PC-3 (cell line): ENCODE measurements around the gene ETV3L. TPM values are rescaled to one million over a fixed set of nuclear protein-coding genes. Genes with fewer than 3 reads are reported as not detected.
A peak's percentile ranks its signal among the peaks of the same experiment; 100 is the strongest.

ENCODE experiments used
- ATAC-seq: fragments of 200-7000 bp; cut with Tn5 transposase; 2 replicates; pipeline ENCODE4 v1.9.1; 2020; ENCODE audit warnings: mild to moderate bottlenecking, moderate library complexity
- BruUV-seq: library from RNA; stranded (reverse); fragments of 400-500 nt; replicated peaks from 2 replicates; lab custom pipeline; 2021; lab: Mats Ljungman, UMichigan
- CTCF ChIA-PET: fragments of 300-600 bp; sonication (Branson Sonifier 250); formaldehyde crosslinking; loops from one replicate; lab custom pipeline; 2022; ENCODE audit warnings: antibody characterized with exemption; lab: Charles Lee
- POLR2A ChIA-PET: fragments of 300-600 bp; sonication (Branson Sonifier 250); formaldehyde crosslinking; loops from one replicate; lab custom pipeline; 2022; ENCODE audit warnings: antibody characterized with exemption; ENCODE audit not compliant: unreplicated experiment; lab: Charles Lee
- DNase-seq: peaks from one replicate; pipeline ENCODE4 v3.0.0-alpha.2; 2015
- H2AFZ ChIP-seq: fragments of 300-600 bp; sonication (generic); 2 replicates; pipeline ENCODE4 v1.6.0; 2016; ENCODE audit warnings: antibody characterized with exemption, low read length
- H3F3A ChIP-seq: fragments of 300-600 bp; sonication (generic); one replicate; pipeline ENCODE4 v1.6.0; 2017; ENCODE audit warnings: antibody characterized with exemption, low read length, control low read depth, mild to moderate bottlenecking; ENCODE audit not compliant: unreplicated experiment
- H3K27ac ChIP-seq: fragments of 300-600 bp; sonication (generic); 2 replicates; pipeline ENCODE4 v1.5.1; 2016; ENCODE audit warnings: mild to moderate bottlenecking, low read length
- H3K27me3 ChIP-seq: fragments of 300-600 bp; sonication (generic); 2 replicates; pipeline ENCODE4 v1.6.1; 2016; ENCODE audit warnings: low read length, mixed read lengths
- H3K36me3 ChIP-seq: fragments of 300-600 bp; sonication (generic); 2 replicates; pipeline ENCODE4 v1.6.1; 2016; ENCODE audit warnings: low read depth, mixed run types, low read length, mixed read lengths
- H3K4me1 ChIP-seq: fragments of 300-600 bp; sonication (generic); 2 replicates; pipeline ENCODE4 v1.5.1; 2016; ENCODE audit warnings: low read length; ENCODE audit not compliant: insufficient read depth
- H3K4me2 ChIP-seq: fragments of 300-600 bp; sonication (generic); 2 replicates; pipeline ENCODE4 v1.6.0; 2016; ENCODE audit warnings: low read length
- H3K4me3 ChIP-seq: fragments of 300-600 bp; sonication (generic); 2 replicates; pipeline ENCODE4 v1.5.1; 2016; ENCODE audit warnings: mild to moderate bottlenecking, low read length, mixed read lengths
- H3K79me2 ChIP-seq: fragments of 300-600 bp; sonication (generic); 2 replicates; pipeline ENCODE4 v1.6.1; 2017; ENCODE audit warnings: low read length, mixed read lengths
- H3K9ac ChIP-seq: fragments of 300-600 bp; sonication (generic); 2 replicates; pipeline ENCODE4 v1.6.0; 2016; ENCODE audit warnings: mild to moderate bottlenecking, low read length
- H3K9me2 ChIP-seq: fragments of 300-600 bp; sonication (generic); replicated peaks from 2 replicates; pipeline ENCODE4 v1.6.1; 2016; ENCODE audit warnings: mixed run types, low read length, mixed read lengths
- H3K9me3 ChIP-seq: fragments of 300-600 bp; sonication (generic); 2 replicates; pipeline ENCODE4 v1.6.1; 2016; ENCODE audit warnings: low read length, mixed read lengths
- H4K20me1 ChIP-seq: fragments of 300-600 bp; sonication (generic); 2 replicates; pipeline ENCODE4 v1.6.1; 2016; ENCODE audit warnings: low read length, mixed read lengths
- EZH2 ChIP-seq: fragments of 300-600 bp; sonication (generic); IDR thresholded peaks from one replicate; pipeline ENCODE4 v1.6.1; 2017; ENCODE audit warnings: antibody characterized with exemption, mild to moderate bottlenecking, low read length; ENCODE audit not compliant: unreplicated experiment
- EZH2phosphoT487 ChIP-seq: fragments of 300-600 bp; sonication (generic); IDR thresholded peaks from 2 replicates; pipeline ENCODE4 v1.6.1; 2018; ENCODE audit warnings: mild to moderate bottlenecking, antibody characterized with exemption, low read length, borderline replicate concordance
- intact Hi-C: fragments of 100-400 bp; cut with micrococcal nuclease; formaldehyde crosslinking; loops from 2 replicates; pipeline ENCODE4 v1.9.0; 2023
- total RNA-seq: library from RNA; depleted of rRNA; stranded (reverse); fragments of >200 nt; gene quantifications from 2 replicates; pipeline ENCODE4 v1.2.3, GENCODE V29; 2014
- TF ChIP-seq, protein P1 (sequence below): fragments of 300-600 bp; sonication (generic); conservative IDR thresholded peaks from 2 replicates; pipeline ENCODE4 v1.5.1; 2017; ENCODE audit warnings: antibody characterized with exemption, low read depth, mild to moderate bottlenecking, low read length

The ETV3L gene
- total RNA-seq, 1 experiment from 2014 or later, result not detected

DNA sequence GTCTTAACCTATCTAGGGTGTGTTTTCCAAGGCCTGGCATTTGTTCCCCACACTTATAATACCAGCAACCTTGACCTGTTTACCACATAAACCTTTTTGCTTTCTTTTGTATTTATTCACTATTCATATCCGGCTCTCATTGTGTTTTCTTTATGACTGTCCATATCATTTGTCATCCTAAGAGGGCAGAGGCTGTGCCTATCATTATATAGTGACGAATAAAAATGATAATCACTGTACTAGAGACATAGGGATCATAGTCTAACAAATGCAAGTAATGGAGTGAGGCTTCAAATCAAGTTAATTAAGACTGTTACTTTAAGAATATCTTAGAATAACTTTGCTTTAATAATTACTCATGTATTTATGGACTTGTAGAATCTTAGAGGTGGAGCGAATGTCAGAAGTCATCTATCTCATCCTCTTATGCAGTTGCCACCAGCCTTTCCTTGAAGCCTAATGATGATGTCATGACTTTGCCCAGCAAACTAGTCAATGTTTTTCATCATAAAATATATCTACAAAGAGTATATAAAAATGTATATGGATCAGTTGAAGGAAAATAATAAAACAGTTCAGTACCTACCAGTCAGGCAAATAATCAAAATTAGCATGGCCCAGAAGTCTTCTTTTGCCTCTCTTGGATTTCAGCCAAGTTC lies 43.3 kb upstream of the ETV3L start:
- POLR2A ChIA-PET, result no interaction called here

DNA sequence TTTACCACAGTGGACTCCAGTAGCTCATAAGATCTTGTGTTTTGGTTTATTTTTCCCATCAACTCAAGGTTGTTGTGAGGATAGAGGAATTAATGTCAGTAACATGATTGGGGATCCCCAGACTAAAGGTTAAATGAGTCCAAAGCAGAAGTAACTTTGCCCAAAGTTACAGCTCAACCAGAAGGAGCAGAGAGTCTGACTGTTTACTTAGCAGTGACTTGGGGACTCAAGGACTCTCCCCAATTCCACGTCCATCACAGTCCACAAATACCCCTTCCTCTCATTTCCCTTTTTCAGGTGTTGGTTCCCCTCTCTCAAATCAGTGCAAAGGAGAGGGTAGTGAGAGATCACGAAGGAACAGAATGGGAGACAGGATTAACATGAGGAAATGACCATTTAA lies 42.6 kb upstream of the ETV3L start:
- no peak for ATAC-seq
- POLR2A ChIA-PET, result no interaction called here
- Histone ChIP-seq H3K79me2 (peaks cover 8% of the 10 kb centered on the region), H3K4me1 (peaks cover 3% of the 10 kb centered on the region; the same call in 1 of the 2 replicates), H3K4me3 (no peak overlapping the region), H3K9me2 (no peaks in the 10 kb centered on the region; the same call in 1 of the 2 replicates), H3K4me2 (no peak overlapping the region), H4K20me1 (peaks cover 6% of the 10 kb centered on the region), H3K36me3 (no peaks in the 10 kb centered on the region), H3K9ac (no peak overlapping the region), H3K27me3 (no peaks in the 10 kb centered on the region), H3K27ac (no peak overlapping the region), H2AFZ (no peak overlapping the region), H3F3A (no peaks in the 10 kb centered on the region), H3K9me3 (no peaks in the 10 kb centered on the region)
- intact Hi-C loops, result no loop called here
- no TSS peak for BruUV-seq
- no peak for TF ChIP-seq EZH2phosphoT487
- TF ChIP-seq, protein P1, sequence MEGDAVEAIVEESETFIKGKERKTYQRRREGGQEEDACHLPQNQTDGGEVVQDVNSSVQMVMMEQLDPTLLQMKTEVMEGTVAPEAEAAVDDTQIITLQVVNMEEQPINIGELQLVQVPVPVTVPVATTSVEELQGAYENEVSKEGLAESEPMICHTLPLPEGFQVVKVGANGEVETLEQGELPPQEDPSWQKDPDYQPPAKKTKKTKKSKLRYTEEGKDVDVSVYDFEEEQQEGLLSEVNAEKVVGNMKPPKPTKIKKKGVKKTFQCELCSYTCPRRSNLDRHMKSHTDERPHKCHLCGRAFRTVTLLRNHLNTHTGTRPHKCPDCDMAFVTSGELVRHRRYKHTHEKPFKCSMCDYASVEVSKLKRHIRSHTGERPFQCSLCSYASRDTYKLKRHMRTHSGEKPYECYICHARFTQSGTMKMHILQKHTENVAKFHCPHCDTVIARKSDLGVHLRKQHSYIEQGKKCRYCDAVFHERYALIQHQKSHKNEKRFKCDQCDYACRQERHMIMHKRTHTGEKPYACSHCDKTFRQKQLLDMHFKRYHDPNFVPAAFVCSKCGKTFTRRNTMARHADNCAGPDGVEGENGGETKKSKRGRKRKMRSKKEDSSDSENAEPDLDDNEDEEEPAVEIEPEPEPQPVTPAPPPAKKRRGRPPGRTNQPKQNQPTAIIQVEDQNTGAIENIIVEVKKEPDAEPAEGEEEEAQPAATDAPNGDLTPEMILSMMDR, result no peak
- no peak for TF ChIP-seq EZH2
- CTCF ChIA-PET, result no interaction called here
- DNase-seq, result no peak

More for the DNA sequence above, 43.3 kb upstream of the ETV3L start:
- H3K36me3 ChIP-seq, result no peaks in the 10 kb centered on the region
- no peak overlapping the region for H3K27ac ChIP-seq
- no peak overlapping the region for H2AFZ ChIP-seq
- H3K9ac ChIP-seq, result no peak overlapping the region
- H3K27me3 ChIP-seq, result no peaks in the 10 kb centered on the region
- no peak overlapping the region for H3K4me2 ChIP-seq
- no peaks in the 10 kb centered on the region for H4K20me1 ChIP-seq
- peaks cover 1% of the 10 kb centered on the region for H3K79me2 ChIP-seq
- no peaks in the 10 kb centered on the region for H3K9me3 ChIP-seq
- H3F3A ChIP-seq, result no peaks in the 10 kb centered on the region
- DNase-seq, result peak; percentile 34
- TF ChIP-seq EZH2, result no peak
- intact Hi-C loops, result no loop called here
- H3K9me2 ChIP-seq, result no peaks in the 10 kb centered on the region; the same call in 1 of the 2 replicates
- peaks cover 10% of the 10 kb centered on the region for H3K4me1 ChIP-seq
- H3K4me3 ChIP-seq, result no peak overlapping the region
- CTCF ChIA-PET, result interaction anchor here (0.5 kb wide), 1 partner anchor 349 kb away, joined by 7 read pairs; no protein-coding TSS in a partner anchor
- no peak for ATAC-seq
- BruUV-seq, result no TSS peak

DNA sequence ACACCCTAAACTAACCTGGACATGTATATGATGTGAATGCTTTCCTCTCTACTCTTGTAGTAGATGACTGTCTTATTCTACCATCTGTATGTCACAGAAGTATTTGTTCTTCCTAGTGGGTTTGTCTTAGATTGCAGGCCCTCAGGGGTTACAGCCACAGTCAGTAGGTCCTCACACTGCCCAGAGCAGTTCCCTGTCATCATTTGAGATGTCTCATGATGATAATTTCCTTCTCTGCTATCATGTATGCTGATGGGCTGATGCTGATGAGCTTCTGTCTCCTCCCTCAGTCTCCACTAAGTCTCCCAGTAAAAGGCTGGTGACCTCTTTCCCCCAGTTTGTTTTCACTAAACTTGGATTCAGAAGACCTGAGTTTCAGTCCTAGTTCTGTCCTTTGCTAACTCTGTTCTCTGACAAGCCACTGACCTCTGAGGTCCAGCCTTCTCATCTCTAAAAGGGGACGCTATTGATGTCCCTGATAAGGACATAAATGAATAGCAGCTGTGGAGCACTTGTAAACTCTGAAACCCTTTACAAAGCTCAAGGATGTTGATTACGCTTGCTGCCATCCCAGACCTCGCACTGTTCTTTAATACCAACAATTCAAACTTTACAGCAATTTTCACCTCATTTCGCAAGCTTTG lies 41.7 kb upstream of the ETV3L start:
- TF ChIP-seq, protein P1, result no peak
- Histone ChIP-seq H2AFZ (no peak overlapping the region), H3F3A (no peaks in the 10 kb centered on the region), H3K36me3 (no peaks in the 10 kb centered on the region), H3K27me3 (no peaks in the 10 kb centered on the region), H3K9ac (no peak overlapping the region), H4K20me1 (peaks cover 15% of the 10 kb centered on the region), H3K4me1 (peaks cover 10% of the 10 kb centered on the region), H3K4me2 (no peak overlapping the region), H3K27ac (no peak overlapping the region), H3K9me2 (no peaks in the 10 kb centered on the region), H3K9me3 (no peaks in the 10 kb centered on the region), H3K79me2 (peaks cover 17% of the 10 kb centered on the region), H3K4me3 (no peak overlapping the region)
- POLR2A ChIA-PET, result no interaction called here
- intact Hi-C loops, result no loop called here
- DNase-seq, result no peak
- CTCF ChIA-PET, result no interaction called here
- no TSS peak for BruUV-seq
- ATAC-seq, result no peak
